Body of pancreas (tissue), 4 donors: ENCODE measurements around the gene DENND11.

Source experiments
- POLR2A ChIP-seq, 3 donors: fragments of 450-650 bp; IDR thresholded peaks; one replicate each; pipeline ENCODE4 v1.6.1; 2016; ENCODE audit warnings: antibody characterized with exemption in 3 of 3, mild to moderate bottlenecking in 2 of 3
- TF ChIP-seq, protein P1 (sequence below), 7 experiments: fragments of 450-650 bp in 4 of 7; fragments of 200-600 bp in 3 of 7; sonication (generic) in 3 of 7; IDR thresholded peaks; one replicate each; pipeline ENCODE4 v1.5.1; 2016 to 2019; ENCODE audit warnings: antibody characterized with exemption in 7 of 7

- TF ChIP-seq, protein P1, sequence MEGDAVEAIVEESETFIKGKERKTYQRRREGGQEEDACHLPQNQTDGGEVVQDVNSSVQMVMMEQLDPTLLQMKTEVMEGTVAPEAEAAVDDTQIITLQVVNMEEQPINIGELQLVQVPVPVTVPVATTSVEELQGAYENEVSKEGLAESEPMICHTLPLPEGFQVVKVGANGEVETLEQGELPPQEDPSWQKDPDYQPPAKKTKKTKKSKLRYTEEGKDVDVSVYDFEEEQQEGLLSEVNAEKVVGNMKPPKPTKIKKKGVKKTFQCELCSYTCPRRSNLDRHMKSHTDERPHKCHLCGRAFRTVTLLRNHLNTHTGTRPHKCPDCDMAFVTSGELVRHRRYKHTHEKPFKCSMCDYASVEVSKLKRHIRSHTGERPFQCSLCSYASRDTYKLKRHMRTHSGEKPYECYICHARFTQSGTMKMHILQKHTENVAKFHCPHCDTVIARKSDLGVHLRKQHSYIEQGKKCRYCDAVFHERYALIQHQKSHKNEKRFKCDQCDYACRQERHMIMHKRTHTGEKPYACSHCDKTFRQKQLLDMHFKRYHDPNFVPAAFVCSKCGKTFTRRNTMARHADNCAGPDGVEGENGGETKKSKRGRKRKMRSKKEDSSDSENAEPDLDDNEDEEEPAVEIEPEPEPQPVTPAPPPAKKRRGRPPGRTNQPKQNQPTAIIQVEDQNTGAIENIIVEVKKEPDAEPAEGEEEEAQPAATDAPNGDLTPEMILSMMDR (IDR thresholded peaks at IDR 0.05) = no peak
- TF ChIP-seq POLR2A (IDR thresholded peaks at IDR 0.05) = no peak
Measured at GRCh38 chr7:141706239-141707064, 4.5 kb upstream of the DENND11 start.
